Stimulated activated effector memory CD8-positive, alpha-beta T cell treated with anti-CD3 and anti-CD28 coated beads, Interleukin-12 subunit alpha, Interleukin-12 subunit beta, amount 100 ng/mL, for 72 hours (primary cell): Measurements from ENCODE around the gene MOCS3.

Experiments
- ATAC-seq: fragments of 150-1000 bp; cut with Tn5 transposase; 2 replicates; pipeline ENCODE4 v1.10.0; 2021
- DNase-seq, 2 donors: peaks; one replicate each; pipeline ENCODE4 v3.0.0; 2021 to 2022; ENCODE audit warnings: low spot score in 2 of 2
- H3K27ac Mint-ChIP-seq: one replicate; pipeline ENCODE4 v1.8.0; 2022; ENCODE audit warnings: mild to moderate bottlenecking, mixed read lengths
- H3K36me3 Mint-ChIP-seq: one replicate; pipeline ENCODE4 v1.8.0; 2022; ENCODE audit warnings: mild to moderate bottlenecking, mixed read lengths
- H3K4me1 Mint-ChIP-seq: one replicate; pipeline ENCODE4 v1.8.0; 2022; ENCODE audit warnings: mixed read lengths
- H3K4me3 Mint-ChIP-seq: one replicate; pipeline ENCODE4 v1.8.0; 2022; ENCODE audit warnings: mild to moderate bottlenecking, mixed read lengths
- H3K9me3 Mint-ChIP-seq: one replicate; pipeline ENCODE4 v1.8.0; 2022; ENCODE audit warnings: mixed read lengths

The MOCS3 gene

DNA sequence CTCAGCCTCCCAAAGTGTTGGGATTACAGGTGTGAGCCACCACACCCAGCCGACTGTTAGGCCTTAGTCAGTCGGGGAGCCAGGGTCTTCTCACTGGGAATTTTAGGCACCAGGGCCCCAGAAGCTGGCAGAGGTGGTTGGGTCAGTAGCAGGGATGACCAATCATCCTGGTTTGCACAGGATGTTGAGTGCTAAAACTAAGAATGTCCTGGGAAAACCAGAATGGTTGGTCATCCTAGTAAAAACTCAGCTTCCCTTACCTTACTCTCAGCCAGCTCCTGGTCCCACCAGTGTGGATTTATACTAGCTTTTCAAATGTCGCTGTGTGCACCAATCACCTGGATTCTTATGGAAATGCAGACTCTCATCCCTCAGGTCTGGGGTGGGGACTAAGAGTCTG lies 32.5 kb downstream of the MOCS3 start:
- Mint-ChIP-seq H3K36me3 (no peaks in the 10 kb centered on the region), H3K27ac (no peak overlapping the region), H3K9me3 (no peaks in the 10 kb centered on the region), H3K4me3 (no peak overlapping the region), H3K4me1 (no peaks in the 10 kb centered on the region)
- no peak for DNase-seq
- no peak for ATAC-seq

DNA sequence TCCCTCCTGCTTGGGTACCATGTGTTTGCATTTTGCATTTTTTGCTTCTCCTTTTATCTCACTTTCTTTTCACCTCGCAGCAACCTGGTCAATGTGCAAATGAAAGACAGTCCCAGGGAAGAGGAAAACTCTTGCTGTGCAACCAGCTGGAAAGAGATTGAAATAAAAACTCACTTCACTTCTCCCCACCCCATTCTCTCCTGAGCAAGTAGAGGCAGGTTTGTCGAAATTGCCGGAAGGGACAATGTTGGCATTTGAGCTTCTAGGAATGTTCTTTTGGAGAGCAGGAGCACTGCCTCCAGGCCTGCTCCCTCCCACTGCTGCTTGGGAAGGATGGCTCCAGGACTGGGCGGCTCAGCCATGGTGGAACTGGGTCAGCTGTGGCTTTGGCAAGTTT lies 33.7 kb downstream of the MOCS3 start:
- Mint-ChIP-seq H3K4me1 (no peaks in the 10 kb centered on the region), H3K9me3 (no peaks in the 10 kb centered on the region), H3K27ac (no peak overlapping the region), H3K4me3 (no peak overlapping the region), H3K36me3 (no peaks in the 10 kb centered on the region)
- no peak for ATAC-seq
- DNase-seq: no peak

DNA sequence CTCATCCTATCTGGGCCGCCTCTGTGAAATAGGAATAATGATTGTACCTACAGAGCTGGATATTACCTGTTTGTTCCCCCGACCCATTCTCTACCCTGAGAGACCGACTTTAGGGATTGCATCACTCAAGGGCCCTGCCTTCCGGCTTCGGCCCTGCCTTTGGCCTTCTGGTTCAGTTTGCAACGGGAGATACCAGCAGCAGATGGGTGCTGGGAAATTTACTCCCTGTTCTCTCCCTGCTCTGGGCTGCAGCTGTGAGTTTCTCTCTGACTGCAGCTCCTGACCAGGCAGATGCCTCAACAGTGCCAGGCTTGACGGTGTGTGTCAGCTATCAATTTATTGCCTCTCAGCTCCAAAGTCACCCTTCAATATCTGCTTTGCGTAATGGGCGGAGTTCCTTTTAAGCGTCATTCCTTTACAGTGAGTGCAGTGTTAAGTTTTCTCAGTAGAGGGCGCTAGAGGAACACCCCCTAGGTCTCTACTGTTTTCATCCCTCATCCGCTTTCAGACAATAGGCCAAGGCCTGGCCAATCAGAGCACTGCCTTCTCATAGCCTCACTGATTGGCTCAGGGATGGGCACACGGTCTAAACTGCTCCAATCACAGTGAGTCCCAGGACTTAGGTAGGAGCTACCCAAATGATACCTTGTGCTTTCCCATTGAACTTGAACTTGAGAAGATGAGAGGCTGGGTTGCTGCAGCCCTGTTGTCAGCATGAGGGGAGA lies 34.3 kb downstream of the MOCS3 start:
- ATAC-seq (peak; percentile 94), DNase-seq (peak; percentile 40 to 65)
- no peak overlapping the region for H3K4me3 Mint-ChIP-seq
- no peaks in the 10 kb centered on the region for H3K36me3 Mint-ChIP-seq
- no peaks in the 10 kb centered on the region for H3K4me1 Mint-ChIP-seq
- no peak overlapping the region for H3K27ac Mint-ChIP-seq
- no peaks in the 10 kb centered on the region for H3K9me3 Mint-ChIP-seq

DNA sequence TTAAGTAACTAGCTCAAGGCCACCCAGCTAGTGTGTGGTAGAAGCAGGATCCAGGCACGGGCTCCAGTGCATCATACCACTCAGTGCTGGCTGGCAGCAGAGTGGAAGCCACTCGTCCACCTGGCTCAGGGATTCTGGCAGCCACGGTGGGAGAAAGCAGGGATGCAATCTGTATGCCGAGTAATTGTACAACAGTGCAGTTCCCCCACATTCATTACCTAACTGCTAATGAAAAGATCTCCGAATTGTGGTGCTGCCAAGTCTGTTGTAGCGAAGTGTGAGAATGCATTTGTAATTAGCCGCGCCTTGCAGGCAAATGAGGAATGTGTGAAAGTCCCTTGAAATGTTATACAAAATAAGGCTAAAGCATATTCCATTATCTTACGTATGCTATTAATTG lies 35.3 kb downstream of the MOCS3 start:
- no peak overlapping the region for H3K27ac Mint-ChIP-seq
- H3K4me1 Mint-ChIP-seq: no peaks in the 10 kb centered on the region
- DNase-seq: no peak
- ATAC-seq: no peak
- H3K36me3 Mint-ChIP-seq: no peaks in the 10 kb centered on the region
- H3K4me3 Mint-ChIP-seq: no peak overlapping the region
- H3K9me3 Mint-ChIP-seq: no peaks in the 10 kb centered on the region

DNA sequence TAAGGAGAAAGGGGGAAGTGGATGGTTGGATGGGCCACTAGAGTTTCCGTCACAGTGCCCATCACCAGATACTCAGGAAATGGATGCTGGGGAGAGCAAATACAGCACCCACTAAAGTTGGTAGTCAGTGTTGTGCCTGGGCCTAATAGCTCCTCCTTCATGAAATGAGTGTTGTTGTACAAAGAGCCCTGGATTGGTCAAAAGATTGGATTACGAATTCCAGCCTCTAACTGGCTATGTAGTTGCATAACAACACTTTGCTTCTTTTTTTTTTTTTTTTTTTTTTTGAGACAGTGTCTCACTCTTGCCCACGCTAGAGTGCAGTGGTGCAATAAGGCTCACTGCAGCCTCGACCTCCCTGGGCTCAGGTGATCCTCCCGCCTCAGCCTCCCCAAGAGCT lies 36.9 kb downstream of the MOCS3 start:
- H3K4me1 Mint-ChIP-seq: no peaks in the 10 kb centered on the region
- H3K4me3 Mint-ChIP-seq: no peak overlapping the region
- no peak overlapping the region for H3K27ac Mint-ChIP-seq
- no peaks in the 10 kb centered on the region for H3K36me3 Mint-ChIP-seq
- no peak for ATAC-seq
- H3K9me3 Mint-ChIP-seq: no peaks in the 10 kb centered on the region
- no peak for DNase-seq

DNA sequence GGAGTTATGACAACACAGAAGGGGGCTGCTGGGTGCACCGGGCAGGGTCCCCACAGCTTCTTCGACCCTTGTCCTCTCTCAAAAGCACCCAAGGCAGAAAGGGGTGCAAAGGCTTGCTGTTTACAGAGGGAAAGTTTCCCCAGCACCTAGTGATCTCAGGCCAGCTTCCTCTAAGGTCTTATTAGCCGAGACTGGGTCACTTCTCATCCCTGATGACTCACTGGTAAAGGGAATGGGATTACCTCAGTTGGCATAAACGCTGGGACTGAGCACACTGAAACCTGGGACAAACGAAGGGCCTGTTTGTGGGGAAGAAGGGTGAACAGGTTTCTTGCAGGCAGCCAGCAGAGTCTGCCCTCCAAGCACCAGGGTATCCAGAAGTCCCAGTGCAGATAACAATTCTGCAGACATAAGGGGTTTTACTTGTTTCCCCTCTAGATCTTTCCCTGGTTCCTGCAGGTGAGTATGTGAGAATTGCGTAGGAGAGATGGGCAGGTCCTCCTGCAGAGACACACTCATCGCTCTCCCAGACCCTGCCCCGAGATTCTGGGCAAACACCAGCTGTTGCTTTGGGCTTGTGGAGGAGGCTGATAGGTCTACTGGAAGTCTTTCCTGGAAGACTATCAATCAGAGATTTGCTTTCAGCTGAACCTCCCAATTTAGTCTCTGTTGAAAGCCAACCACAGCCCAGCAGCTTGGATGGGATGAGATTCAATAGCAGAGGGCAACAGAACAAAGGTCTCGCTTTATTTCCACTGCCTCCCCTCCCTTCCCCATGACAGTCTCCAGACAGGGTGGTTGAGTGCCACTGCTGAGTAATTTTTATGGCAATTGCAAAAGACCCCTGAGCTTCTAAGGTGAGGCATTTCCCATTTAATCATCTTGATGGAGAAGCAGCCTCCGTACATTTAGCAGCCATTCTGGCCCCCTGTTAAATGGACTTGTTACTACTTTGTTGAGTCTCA lies 38.6 kb downstream of the MOCS3 start:
- no peak for ATAC-seq
- Mint-ChIP-seq H3K4me1 (no peaks in the 10 kb centered on the region), H3K27ac (no peak overlapping the region), H3K36me3 (no peaks in the 10 kb centered on the region), H3K9me3 (no peaks in the 10 kb centered on the region), H3K4me3 (no peak overlapping the region)
- DNase-seq: no peak

DNA sequence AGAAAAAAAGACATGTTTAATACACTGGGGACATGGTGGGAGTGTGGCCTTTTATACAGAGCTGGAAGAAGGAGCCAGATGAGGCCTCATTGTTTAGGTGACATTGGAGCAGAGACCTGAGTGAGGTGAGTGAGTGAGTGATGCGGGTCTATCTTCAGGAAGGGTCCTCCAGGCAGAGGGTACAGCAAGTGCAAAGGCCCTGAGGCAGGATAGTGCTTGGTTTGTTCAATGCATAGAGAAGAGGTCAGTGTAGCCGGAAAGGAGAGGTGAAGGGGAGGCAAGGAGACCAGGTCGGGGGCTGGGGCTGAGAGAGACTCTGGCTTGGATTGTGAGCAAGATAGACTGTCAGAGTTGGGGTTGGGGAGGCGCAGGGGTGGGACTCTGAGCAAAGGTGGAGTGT lies 40.7 kb downstream of the MOCS3 start:
- Mint-ChIP-seq H3K27ac (no peak overlapping the region), H3K4me3 (no peak overlapping the region), H3K9me3 (no peaks in the 10 kb centered on the region), H3K36me3 (no peaks in the 10 kb centered on the region), H3K4me1 (no peaks in the 10 kb centered on the region)
- no peak for DNase-seq
- no peak for ATAC-seq

DNA sequence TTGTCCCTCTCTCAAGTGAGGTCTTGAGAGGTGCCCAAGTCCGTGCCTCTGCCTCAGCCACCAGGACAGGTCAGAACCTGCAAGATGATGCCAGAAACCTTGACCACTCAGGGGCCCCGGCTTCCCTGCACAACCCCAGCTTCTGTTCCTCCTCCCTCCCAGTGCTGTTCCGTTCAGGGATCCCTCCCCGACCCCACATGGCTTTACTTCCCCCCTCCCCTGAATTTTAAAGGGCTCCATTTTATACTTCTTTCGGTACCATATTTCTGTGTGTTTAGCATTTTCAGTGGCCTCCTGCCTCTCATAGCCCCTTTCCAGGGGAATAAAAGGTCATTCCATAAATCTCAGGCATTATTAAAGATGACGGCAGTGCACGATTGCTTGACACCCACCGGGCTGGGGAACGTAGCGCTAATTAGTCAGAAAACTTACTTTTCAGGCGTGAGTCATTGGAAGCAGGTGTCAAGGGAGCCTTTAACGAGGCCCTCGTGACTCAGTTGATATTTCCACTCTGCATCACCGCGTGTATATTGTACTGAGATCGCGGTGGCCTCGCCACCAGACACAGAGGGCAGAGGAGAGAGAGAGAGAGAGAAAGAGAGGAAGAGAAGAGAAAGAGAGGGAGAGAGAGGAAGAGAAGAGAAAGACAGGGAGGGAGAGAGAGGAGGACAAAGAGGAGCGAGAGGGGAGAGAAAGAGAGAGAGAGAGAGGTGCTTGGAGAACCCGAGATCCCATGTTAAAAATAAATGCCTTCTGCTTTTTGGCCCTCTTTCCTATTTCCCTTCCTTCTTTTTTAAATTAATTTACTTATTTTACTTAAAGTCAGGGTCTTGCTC lies 43.0 kb downstream of the MOCS3 start:
- no peaks in the 10 kb centered on the region for H3K9me3 Mint-ChIP-seq
- H3K4me3 Mint-ChIP-seq: no peak overlapping the region
- no peak overlapping the region for H3K27ac Mint-ChIP-seq
- no peaks in the 10 kb centered on the region for H3K36me3 Mint-ChIP-seq
- H3K4me1 Mint-ChIP-seq: no peaks in the 10 kb centered on the region
- ATAC-seq (peak; percentile 51), DNase-seq (no peak)

DNA sequence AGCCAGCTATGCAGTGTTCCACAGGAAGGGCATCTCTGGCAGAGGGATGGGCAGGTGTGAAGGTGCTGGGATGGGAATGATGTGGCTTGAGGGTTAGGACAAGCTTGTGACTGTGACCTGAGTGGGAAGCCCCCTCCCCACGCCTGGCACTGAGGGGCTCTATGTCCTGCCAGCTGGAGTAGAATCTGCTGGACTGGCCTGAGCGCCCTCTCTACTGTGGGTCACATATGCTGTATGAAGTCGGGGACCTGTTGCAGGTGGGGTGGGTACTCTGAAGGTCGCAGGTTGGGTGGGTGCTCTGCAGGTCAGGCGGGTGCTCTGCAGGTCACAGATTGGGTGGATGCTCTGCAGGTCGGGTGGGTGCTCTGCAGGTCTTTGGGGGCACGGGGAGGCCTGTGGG lies 44.0 kb downstream of the MOCS3 start:
- H3K9me3 Mint-ChIP-seq: no peaks in the 10 kb centered on the region
- DNase-seq (no peak), ATAC-seq (no peak)
- H3K4me3 Mint-ChIP-seq: no peak overlapping the region
- no peaks in the 10 kb centered on the region for H3K36me3 Mint-ChIP-seq
- H3K27ac Mint-ChIP-seq: no peak overlapping the region
- no peaks in the 10 kb centered on the region for H3K4me1 Mint-ChIP-seq

DNA sequence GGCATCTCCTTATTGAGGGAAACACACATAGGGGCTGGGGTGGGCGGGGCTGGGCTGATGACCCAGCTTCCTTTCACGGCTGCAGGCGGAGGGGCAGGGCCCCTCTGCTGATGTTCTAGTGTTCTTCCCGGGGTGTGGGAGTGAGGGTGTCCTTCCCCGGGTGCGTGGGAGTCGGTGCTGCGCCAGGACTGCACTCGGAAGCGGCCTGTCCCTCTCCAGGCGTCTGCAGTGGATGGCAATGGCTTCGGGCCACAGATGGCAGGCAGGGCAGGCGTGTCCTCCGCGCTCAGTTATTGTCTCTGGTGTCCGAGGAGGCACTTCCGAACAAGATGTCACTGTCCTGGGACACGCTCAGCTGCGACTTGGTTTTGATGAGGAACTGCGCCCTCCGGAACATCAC lies 45.1 kb downstream of the MOCS3 start:
- DNase-seq: no peak
- Mint-ChIP-seq H3K9me3 (no peaks in the 10 kb centered on the region), H3K4me1 (no peaks in the 10 kb centered on the region), H3K36me3 (no peaks in the 10 kb centered on the region), H3K27ac (no peak overlapping the region), H3K4me3 (no peak overlapping the region)
- no peak for ATAC-seq

DNA sequence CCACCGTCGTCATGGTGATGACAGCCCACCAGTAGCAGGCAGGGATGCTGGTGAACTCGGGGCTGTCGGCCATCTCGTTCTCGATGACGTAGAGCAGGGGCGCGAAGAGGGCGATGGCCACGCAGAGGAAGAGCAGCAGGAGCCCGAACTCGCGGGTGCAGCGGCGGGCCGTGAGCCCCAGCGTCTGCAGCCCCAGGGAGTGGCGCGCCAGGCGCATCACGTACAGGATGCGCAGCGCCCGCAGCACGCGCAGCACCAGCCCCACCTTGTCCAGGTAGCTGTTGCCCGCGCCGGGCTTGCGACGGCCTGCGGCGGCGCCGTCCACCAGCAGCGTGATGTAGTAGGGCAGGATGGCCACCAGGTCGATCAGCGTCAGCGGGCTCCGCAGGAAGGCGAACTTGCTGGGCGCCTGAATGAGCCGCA lies 45.7 kb downstream of the MOCS3 start:
- H3K4me3 Mint-ChIP-seq: no peak overlapping the region
- no peaks in the 10 kb centered on the region for H3K9me3 Mint-ChIP-seq
- H3K4me1 Mint-ChIP-seq: no peaks in the 10 kb centered on the region
- H3K27ac Mint-ChIP-seq: no peak overlapping the region
- no peak for ATAC-seq
- no peaks in the 10 kb centered on the region for H3K36me3 Mint-ChIP-seq
- DNase-seq: no peak

DNA sequence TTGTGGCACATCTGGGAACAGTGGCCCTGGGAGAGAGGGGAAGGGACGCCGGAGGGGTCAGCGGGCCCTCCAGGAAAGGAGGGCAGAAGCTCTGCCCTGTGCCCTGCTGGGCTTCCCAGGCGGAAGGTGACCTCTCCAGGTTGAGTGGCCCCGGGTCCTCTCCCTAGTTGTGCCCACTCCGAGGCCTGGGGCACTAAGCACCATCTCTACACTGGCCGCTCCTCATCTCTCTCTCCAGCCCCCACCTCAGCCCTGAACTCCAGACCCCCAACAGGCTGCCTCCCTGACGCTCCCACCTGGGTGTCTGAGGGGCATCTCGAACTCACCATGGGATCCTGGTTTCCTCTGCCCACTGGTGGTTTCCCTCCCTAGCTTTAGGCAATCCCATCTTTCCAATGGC lies 46.2 kb downstream of the MOCS3 start:
- H3K4me1 Mint-ChIP-seq: no peaks in the 10 kb centered on the region
- no peaks in the 10 kb centered on the region for H3K36me3 Mint-ChIP-seq
- no peak for ATAC-seq
- no peak overlapping the region for H3K4me3 Mint-ChIP-seq
- DNase-seq: no peak
- H3K9me3 Mint-ChIP-seq: no peaks in the 10 kb centered on the region
- H3K27ac Mint-ChIP-seq: no peak overlapping the region

DNA sequence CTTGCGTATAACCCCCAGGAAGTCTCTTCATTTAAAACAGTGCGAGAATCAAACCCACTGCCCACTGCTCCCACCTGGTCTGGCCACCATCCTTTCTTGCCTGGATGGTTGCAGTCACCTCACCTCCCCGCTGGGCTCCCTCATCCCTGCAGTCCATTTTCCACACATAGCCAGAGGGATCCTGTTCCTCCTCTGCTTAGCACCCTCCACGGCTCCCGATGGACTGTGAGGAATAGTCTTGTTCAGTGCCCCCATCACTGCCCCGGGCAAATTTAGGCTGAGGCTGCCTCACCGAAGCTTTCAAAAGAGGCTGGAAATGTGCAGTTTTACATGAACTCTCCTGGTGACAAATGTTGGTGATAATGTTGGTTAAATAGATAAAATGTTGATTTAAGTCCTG lies 46.6 kb downstream of the MOCS3 start:
- Mint-ChIP-seq H3K27ac (no peak overlapping the region), H3K36me3 (no peaks in the 10 kb centered on the region), H3K4me1 (no peaks in the 10 kb centered on the region), H3K9me3 (no peaks in the 10 kb centered on the region), H3K4me3 (no peak overlapping the region)
- ATAC-seq (no peak), DNase-seq (no peak)

DNA sequence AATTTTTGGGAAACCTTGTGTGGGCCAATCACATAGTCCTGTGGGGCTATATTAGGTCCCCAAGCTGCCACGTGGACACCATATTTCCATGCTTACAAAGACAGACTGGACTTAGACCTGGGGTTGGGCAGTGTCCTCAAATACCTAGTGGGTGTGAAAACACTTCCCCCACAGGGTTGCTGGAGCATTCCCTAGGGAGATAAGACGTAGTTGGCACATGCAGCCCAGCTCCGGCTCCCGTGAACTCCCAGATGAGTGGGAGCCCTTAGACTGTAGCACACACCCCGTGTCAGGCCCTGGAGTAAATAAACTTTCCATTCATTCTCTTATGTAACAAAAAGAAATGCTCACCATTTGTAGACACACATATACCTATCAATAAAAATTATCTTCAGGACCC lies 50.1 kb downstream of the MOCS3 start:
- H3K36me3 Mint-ChIP-seq: no peaks in the 10 kb centered on the region
- ATAC-seq: no peak
- H3K27ac Mint-ChIP-seq: no peak overlapping the region
- no peak overlapping the region for H3K4me3 Mint-ChIP-seq
- H3K4me1 Mint-ChIP-seq: no peaks in the 10 kb centered on the region
- no peak for DNase-seq
- H3K9me3 Mint-ChIP-seq: no peaks in the 10 kb centered on the region

DNA sequence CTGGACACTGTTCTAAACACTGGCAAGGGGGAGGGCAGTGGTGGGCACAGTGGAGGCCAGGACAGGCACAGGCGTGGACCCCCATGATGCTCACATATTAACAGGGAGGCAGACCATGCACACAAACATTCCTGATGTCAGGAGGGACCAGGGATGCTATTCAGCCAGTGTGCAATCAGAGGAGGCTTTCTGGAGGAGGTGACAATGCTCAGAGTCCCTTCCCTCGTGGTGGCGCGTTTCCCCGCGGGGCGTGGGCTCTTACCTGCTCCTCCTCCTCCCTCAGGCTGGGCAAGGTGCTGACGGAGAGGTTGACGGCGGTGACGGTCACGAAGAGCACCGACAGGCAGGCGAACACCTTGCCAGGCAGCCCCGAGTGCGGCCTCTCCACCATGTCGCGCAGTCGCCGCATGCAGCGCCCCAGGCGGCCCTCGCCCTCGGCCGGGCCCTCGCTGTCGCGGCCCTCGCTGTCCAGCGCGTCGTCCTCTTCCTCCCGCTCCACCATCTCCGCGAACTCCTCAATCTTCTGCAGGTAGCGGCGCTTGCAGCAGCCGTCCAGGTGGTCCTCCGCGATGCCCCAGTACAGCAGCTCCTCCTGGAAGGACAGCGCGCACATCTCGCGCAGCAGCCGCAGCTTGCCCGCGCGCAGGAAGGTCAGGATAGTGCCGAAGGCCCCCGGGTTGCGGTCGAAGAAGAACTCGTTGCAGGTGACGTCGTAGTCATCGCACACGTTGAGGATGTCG lies 50.9 kb downstream of the MOCS3 start:
- no peak overlapping the region for H3K4me3 Mint-ChIP-seq
- no peaks in the 10 kb centered on the region for H3K4me1 Mint-ChIP-seq
- no peak overlapping the region for H3K27ac Mint-ChIP-seq
- H3K9me3 Mint-ChIP-seq: no peaks in the 10 kb centered on the region
- DNase-seq: no peak
- ATAC-seq: no peak
- no peaks in the 10 kb centered on the region for H3K36me3 Mint-ChIP-seq
